HepG2 (cell line): ENCODE results near the gene CPED1. TPM values are rescaled to one million over a fixed set of nuclear protein-coding genes. Genes with fewer than 3 reads are reported as not detected.

Experiments used
- ATAC-seq: fragments of 200-7000 bp; cut with Tn5 transposase; 3 replicates; pipeline ENCODE4 v1.9.1; 2020; ENCODE audit warnings: mild to moderate bottlenecking, moderate library complexity
- BruUV-seq: library from RNA; stranded (reverse); fragments of 400-500 nt; replicated peaks from 2 replicates; lab custom pipeline; 2021; lab: Mats Ljungman, UMichigan
- CTCF ChIA-PET: fragments of 300-600 bp; formaldehyde crosslinking; extraction: SDS; loops from one replicate; lab custom pipeline; 2021; ENCODE audit warnings: low total read pairs, inconsistent platforms, low intra/inter-chr PET ratio; lab: Yijun Ruan, JAX
- POLR2A ChIA-PET: fragments of 350-600 bp; sonication (Branson Sonifier 250); formaldehyde crosslinking; loops from one replicate; lab custom pipeline; 2020; ENCODE audit warnings: antibody characterized with exemption, inconsistent platforms; lab: Yijun Ruan, JAX
- DNase-seq: peaks from one replicate; pipeline ENCODE4 v3.0.0-alpha.2; 2015; ENCODE audit warnings: low spot score
- FAIRE-seq: peaks from 3 replicates; lab custom pipeline; 2011; peaks lifted over from hg19 to GRCh38; lab: Jason Lieb, UNC
- H2AFZ ChIP-seq: one replicate; pipeline ENCODE4 v1.6.1; 2011; ENCODE audit warnings: low read length, inconsistent platforms
- H3K27ac ChIP-seq: fragments of 300-600 bp; 3 replicates; pipeline ENCODE4 v1.8.0; 2011; ENCODE audit warnings: mixed run types, mild to moderate bottlenecking, mixed read lengths, low read length, inconsistent platforms; ENCODE audit not compliant: insufficient read depth; ENCODE audit errors: extremely low read length
- H3K27me3 ChIP-seq, 2 experiments: fragments of 200-600 bp in 1 of 2; 2 replicates in 1 of 2; 3 replicates in 1 of 2; pipeline versions ENCODE4 v1.6.0 to v1.8.0; 2011; ENCODE audit warnings: low read length in 2 of 2, mild to moderate bottlenecking in 2 of 2, moderate library complexity in 2 of 2, inconsistent platforms in 1 of 2; ENCODE audit not compliant: insufficient read depth in 2 of 2, control insufficient read depth in 1 of 2
- H3K36me3 ChIP-seq, 2 experiments: fragments of 200-600 bp in 1 of 2; replicated peaks in 1 of 2; 2 replicates in 1 of 2; 3 replicates in 1 of 2; pipeline versions ENCODE4 v1.5.1 to v1.8.0; 2011; ENCODE audit warnings: low read length in 2 of 2, inconsistent platforms in 1 of 2; ENCODE audit not compliant: insufficient read depth in 2 of 2, control insufficient read depth in 1 of 2
- H3K4me1 ChIP-seq: 2 replicates; pipeline ENCODE4 v1.5.1; 2012; ENCODE audit warnings: low read length, inconsistent platforms; ENCODE audit not compliant: insufficient read depth
- H3K4me2 ChIP-seq: 2 replicates; pipeline ENCODE4 v1.6.0; 2011; ENCODE audit warnings: low read depth, low read length, inconsistent platforms
- H3K4me3 ChIP-seq, 3 experiments: fragments of 200-600 bp in 1 of 3; sonication (generic), shearing (Covaris generic) in 1 of 3; replicated peaks in 1 of 3; 2 replicates each; pipeline ENCODE4 v1.5.1; 2011 to 2016; ENCODE audit warnings: low read length in 3 of 3, inconsistent platforms in 2 of 3, low read depth in 2 of 3, mild to moderate bottlenecking in 2 of 3, control low read depth in 1 of 3, mixed read lengths in 1 of 3; ENCODE audit not compliant: insufficient read depth in 1 of 3
- H3K79me2 ChIP-seq: one replicate; pipeline ENCODE4 v1.6.1; 2011; ENCODE audit warnings: low read length, inconsistent platforms; ENCODE audit not compliant: insufficient read depth
- H3K9ac ChIP-seq: 2 replicates; pipeline ENCODE4 v1.6.0; 2011; ENCODE audit warnings: mild to moderate bottlenecking, low read depth, low read length, inconsistent platforms; ENCODE audit not compliant: insufficient read depth
- H3K9me3 ChIP-seq: 2 replicates; pipeline ENCODE4 v1.5.1; 2012; ENCODE audit warnings: mild to moderate bottlenecking, low read length
- H4K20me1 ChIP-seq: 2 replicates; pipeline ENCODE4 v1.6.0; 2011; ENCODE audit warnings: inconsistent platforms, mild to moderate bottlenecking, low read length, moderate library complexity; ENCODE audit not compliant: insufficient read depth
- ARID5B ChIP-seq: IDR thresholded peaks from 2 replicates; pipeline ENCODE4 v1.4.0; 2020; ENCODE audit warnings: mild to moderate bottlenecking, missing genetic modification reagents
- ATF1 ChIP-seq: IDR thresholded peaks from 2 replicates; pipeline ENCODE4 v1.6.1; 2016; ENCODE audit warnings: mild to moderate bottlenecking, control low read depth
- DMTF1 ChIP-seq: sonication (generic); formaldehyde crosslinking; IDR thresholded peaks from 2 replicates; pipeline ENCODE4 v1.4.0; 2020; ENCODE audit warnings: mild to moderate bottlenecking, missing genetic modification reagents
- GFI1 ChIP-seq: sonication (generic); formaldehyde crosslinking; IDR thresholded peaks from 2 replicates; pipeline ENCODE4 v1.5.0; 2020; ENCODE audit warnings: missing genetic modification reagents, mild to moderate bottlenecking, borderline replicate concordance
- HMG20A ChIP-seq: IDR thresholded peaks from 2 replicates; pipeline ENCODE4 v1.6.1; 2016; ENCODE audit warnings: borderline replicate concordance
- KDM6A ChIP-seq: IDR thresholded peaks from 2 replicates; pipeline ENCODE4 v1.6.1; 2016; ENCODE audit warnings: low read depth
- MXD4 ChIP-seq: IDR thresholded peaks from 2 replicates; pipeline ENCODE4 v1.6.1; 2016; ENCODE audit warnings: mild to moderate bottlenecking, missing biosample characterization, missing genetic modification reagents
- POLR2AphosphoS5 ChIP-seq: IDR thresholded peaks from 2 replicates; pipeline ENCODE4 v1.6.1; 2012; ENCODE audit warnings: low read depth, low read length
- SOX5 ChIP-seq: IDR thresholded peaks from 2 replicates; pipeline ENCODE4 v1.6.1; 2016; ENCODE audit warnings: borderline replicate concordance
- SRSF4 ChIP-seq: fragments of 200-400 bp; formaldehyde crosslinking; IDR thresholded peaks from one replicate; pipeline ENCODE4 v1.6.1; 2018; ENCODE audit warnings: mild to moderate bottlenecking, low read depth, low read length, moderate library complexity; ENCODE audit not compliant: poor library complexity, severe bottlenecking
- TARDBP ChIP-seq: sonication (generic); formaldehyde crosslinking; IDR thresholded peaks from 2 replicates; pipeline ENCODE4 v1.8.0; 2022; ENCODE audit warnings: mild to moderate bottlenecking, missing genetic modification reagents
- THRA ChIP-seq: sonication (generic); formaldehyde crosslinking; IDR thresholded peaks from 2 replicates; pipeline ENCODE4 v1.4.0; 2020; ENCODE audit warnings: missing genetic modification reagents, borderline replicate concordance
- U2AF1 ChIP-seq: fragments of 200-400 bp; formaldehyde crosslinking; optimal IDR thresholded peaks from 2 replicates; pipeline ENCODE3; 2017; ENCODE audit warnings: mild to moderate bottlenecking, low read depth, low read length
- ZFP62 ChIP-seq: sonication (generic); formaldehyde crosslinking; IDR thresholded peaks from 2 replicates; pipeline ENCODE4 v1.4.0; 2020; ENCODE audit warnings: missing genetic modification reagents
- ZNF230 ChIP-seq: sonication (generic); formaldehyde crosslinking; IDR thresholded peaks from 2 replicates; pipeline ENCODE4 v1.4.0; 2020; ENCODE audit warnings: mild to moderate bottlenecking, missing genetic modification reagents
- ZNF235 ChIP-seq: sonication (generic); formaldehyde crosslinking; IDR thresholded peaks from 2 replicates; pipeline ENCODE4 v1.8.1; 2023; ENCODE audit warnings: mild to moderate bottlenecking, missing genetic modification reagents, borderline replicate concordance
- ZNF451 ChIP-seq: sonication (generic); formaldehyde crosslinking; IDR thresholded peaks from 2 replicates; pipeline ENCODE4 v1.5.0; 2020; ENCODE audit warnings: mild to moderate bottlenecking, missing genetic modification reagents
- ZNF468 ChIP-seq: sonication (generic); formaldehyde crosslinking; IDR thresholded peaks from 2 replicates; pipeline ENCODE4 v1.8.0; 2022; ENCODE audit warnings: mild to moderate bottlenecking, moderate library complexity, missing genetic modification reagents
- ZNF724P ChIP-seq: sonication (generic); formaldehyde crosslinking; IDR thresholded peaks from 2 replicates; pipeline ENCODE4 v1.8.0; 2022; ENCODE audit warnings: missing genetic modification reagents, borderline replicate concordance
- WGBS: methylation state at CpG from one replicate; pipeline ENCODE4 v1.1.6; 2017; ENCODE audit warnings: low lambda C conversion rate; 5-methylcytosine and 5-hydroxymethylcytosine counted together
- in situ Hi-C: cut with HindIII; loops from 2 replicates; pipeline ENCODE4 v1.10.0; 2017; ENCODE audit warnings: low pct_unique_long_range_greater_than_20kb; ENCODE audit not compliant: extremely low pct_ligation_motif_present
- intact Hi-C: fragments of 100-400 bp; cut with micrococcal nuclease; formaldehyde crosslinking; loops from one replicate; pipeline ENCODE4 v1.10.0; 2022; ENCODE audit not compliant: unreplicated experiment
- polyA plus RNA-seq, 8 experiments: library from polyadenylated mRNA; depleted of rRNA in 3 of 8; stranded (reverse) in 7 of 8; unstranded in 1 of 8; fragments of >200 nt; fragmentation: Illumina TruSeq in 4 of 8; extraction: Trizol in 4 of 8; gene quantifications; 2 replicates each; pipeline versions ENCODE4 v1.2.1 to v1.2.3, GENCODE V29; 2011 to 2016; ENCODE audit warnings: low read depth in 4 of 8, missing spikeins in 1 of 8, mixed read lengths in 1 of 8; ENCODE audit not compliant: insufficient read depth in 1 of 8
- total RNA-seq, 5 experiments: library from RNA; depleted of rRNA; stranded (reverse); fragments of >200 nt; fragmentation: Illumina TruSeq; extraction: Trizol; gene quantifications; 2 replicates each; pipeline ENCODE4 v1.2.3, GENCODE V29; 2016; ENCODE audit warnings: low read depth in 1 of 5

Gene CPED1
- total and polyA plus RNA-seq, 2 of the 13 experiments (the other 11 are each of a cell fraction or from before 2014, with no cell fraction given): 11.5 to 27.0 TPM

GRCh38 chr7:121132940-121133339, 144.4 kb downstream of the CPED1 start:
- intact Hi-C loops: no loop called here
- Histone ChIP-seq H3K9me3 (no peaks in the 10 kb centered on the region), H3K4me1 (no peaks in the 10 kb centered on the region), H3K36me3 (no peaks in the 10 kb centered on the region), H3K79me2 (no peaks in the 10 kb centered on the region), H2AFZ (no peak overlapping the region), H3K27me3 (no peaks in the 10 kb centered on the region; a peak in 1 of 5 replicates), H3K4me2 (no peak overlapping the region), H4K20me1 (no peaks in the 10 kb centered on the region), H3K9ac (no peak overlapping the region), H3K27ac (no peak overlapping the region), H3K4me3 (no peak overlapping the region)
- ATAC-seq: no peak
- BruUV-seq: no TSS peak
- WGBS: 0% methylated on average over 1 of the region's 1 CpG
- ChIA-PET CTCF (no interaction called here), POLR2A (no interaction called here)
- FAIRE-seq: no peak
- no peak for DNase-seq
- TF ChIP-seq ARID5B (CRISPR knock-in tag) (no peak), ZNF468 (CRISPR knock-in tag) (no peak), GFI1 (no peak), ZNF451 (no peak), U2AF1 (no peak), POLR2AphosphoS5 (no peak), ZFP62 (CRISPR knock-in tag) (no peak), ZNF230 (no peak), KDM6A (CRISPR knock-in tag) (no peak), ZNF724P (CRISPR knock-in tag) (no peak), SOX5 (no peak), DMTF1 (CRISPR knock-in tag) (no peak), ATF1 (no peak), MXD4 (CRISPR knock-in tag) (no peak), ZNF235 (CRISPR knock-in tag) (no peak), TARDBP (CRISPR knock-in tag) (no peak), THRA (CRISPR knock-in tag) (no peak), SRSF4 (no peak), HMG20A (CRISPR knock-in tag) (no peak)
- in situ Hi-C loops: loop anchor here (25.0 kb wide), 1 partner anchor 854 kb away; no protein-coding TSS in a partner anchor
